Gastroesophageal sphincter (tissue), 4 donors: ENCODE data around the gene ATP9B. TPM values are rescaled to one million over a fixed set of nuclear protein-coding genes. Genes with fewer than 3 reads are reported as not detected.
A peak's percentile ranks its signal among the peaks of the same experiment; 100 is the strongest.

Experiments
- ATAC-seq: fragments of 150-250 bp; one replicate; pipeline ENCODE4 v1.9.1; 2016; ENCODE audit warnings: mild to moderate bottlenecking, moderate library complexity
- H3K27ac ChIP-seq, 4 donors: fragments of 200-600 bp; sonication (generic) in 3 of 4; 1 replicate in 3 of 4; 2 replicates in 1 of 4; pipeline ENCODE4 v1.5.1; 2016 to 2019
- H3K27me3 ChIP-seq: fragments of 200-600 bp; sonication (generic); one replicate; pipeline ENCODE4 v1.5.1; 2019
- H3K36me3 ChIP-seq, 2 donors: fragments of 200-600 bp; sonication (generic); one replicate each; pipeline ENCODE4 v1.5.1; 2019; ENCODE audit warnings: control low read depth in 1 of 2
- H3K4me1 ChIP-seq, 3 donors: fragments of 200-600 bp; sonication (generic); 1 replicate in 2 of 3; 2 replicates in 1 of 3; pipeline ENCODE4 v1.5.1; 2016 to 2019; ENCODE audit warnings: control low read depth in 2 of 3
- H3K4me3 ChIP-seq, 2 donors: fragments of 200-600 bp; sonication (generic); one replicate each; pipeline ENCODE4 v1.5.1; 2019; ENCODE audit warnings: mild to moderate bottlenecking in 1 of 2, moderate library complexity in 1 of 2
- H3K9me3 ChIP-seq, 3 donors: fragments of 200-600 bp; sonication (generic); one replicate each; pipeline ENCODE4 v1.5.1; 2017 to 2019; ENCODE audit warnings: control low read depth in 2 of 3
- CTCF ChIP-seq, 4 experiments: fragments of 200-600 bp in 2 of 4; fragments of 450-650 bp in 2 of 4; sonication (generic) in 1 of 4; IDR thresholded peaks; one replicate each; pipeline ENCODE4 v1.5.1; 2017 to 2019; ENCODE audit warnings: antibody characterized with exemption in 4 of 4, mild to moderate bottlenecking in 2 of 4, moderate library complexity in 2 of 4
- EP300 ChIP-seq: sonication (generic); formaldehyde crosslinking; IDR thresholded peaks from one replicate; pipeline ENCODE4 v1.6.1; 2017; ENCODE audit warnings: antibody characterized with exemption, mild to moderate bottlenecking
- POLR2A ChIP-seq, 2 donors: fragments of 450-650 bp; IDR thresholded peaks; one replicate each; pipeline ENCODE4 v1.6.1; 2017; ENCODE audit warnings: antibody characterized with exemption in 2 of 2, mild to moderate bottlenecking in 2 of 2, moderate library complexity in 1 of 2
- POLR2AphosphoS5 ChIP-seq: sonication (generic); formaldehyde crosslinking; IDR thresholded peaks from one replicate; pipeline ENCODE4 v1.6.1; 2017; ENCODE audit warnings: antibody characterized with exemption
- WGBS, 2 donors: methylation state at CpG; one replicate each; pipeline ENCODE4 v1.1.5; 2018; ENCODE audit warnings: low coverage in 1 of 2; 5-methylcytosine and 5-hydroxymethylcytosine counted together
- total RNA-seq, 4 donors: library from RNA; depleted of rRNA; stranded (reverse); fragments of >200 nt; gene quantifications; one replicate each; pipeline ENCODE4 v1.1.0, GENCODE V29; 2016

ATP9B gene
- total RNA-seq, 4 donors from 2014 or later: 16.6 to 48.7 (median 33.7) TPM

- H3K27me3 ChIP-seq: no peaks in the 10 kb centered on the region
- no peak overlapping the region for H3K4me3 ChIP-seq
- ATAC-seq: peak; percentile 91
- peak overlapping the region in 1 of 4 donors; percentile 9 for H3K27ac ChIP-seq
- peaks cover 0 to 8% (median 0%) of the 10 kb centered on the region in 3 donors for H3K4me1 ChIP-seq
- TF ChIP-seq EP300: no peak
- peak; percentile 65 to 96 (median 86) for TF ChIP-seq CTCF (IDR thresholded peaks at IDR 0.05)
- TF ChIP-seq POLR2AphosphoS5: no peak
- no peaks in the 10 kb centered on the region for H3K36me3 ChIP-seq
- no peaks in the 10 kb centered on the region for H3K9me3 ChIP-seq
- 45 to 48% methylated on average over 3 to 10 of the region's 31 CpGs for WGBS, 2 donors
These were observed 177.3 kb downstream of the ATP9B start for GRCh38 chr18:79246309-79247108.

- ATAC-seq: no peak
These were observed 179.4 kb downstream of the ATP9B start for GRCh38 chr18:79248495-79249060.

GRCh38 chr18:79250301-79250981, 181.2 kb downstream of the ATP9B start:
- peaks cover 0 to 27% of the 10 kb centered on the region in 2 donors for H3K36me3 ChIP-seq
- H3K27ac ChIP-seq: peak overlapping the region in 3 of 4 donors; percentile 8 to 19 (median 12)

More at GRCh38 chr18:79248495-79249060, 179.4 kb downstream of the ATP9B start:
- 68 to 80% methylated on average over 8 to 9 of the region's 9 CpGs for WGBS, 2 donors
- Histone ChIP-seq H3K4me1 (peaks cover 0 to 8% (median 0%) of the 10 kb centered on the region in 3 donors), H3K9me3 (no peaks in the 10 kb centered on the region), H3K27ac (no peak overlapping the region), H3K27me3 (no peaks in the 10 kb centered on the region), H3K36me3 (peaks cover 0 to 9% of the 10 kb centered on the region in 2 donors), H3K4me3 (no peak overlapping the region)
- no peak for TF ChIP-seq POLR2A (IDR thresholded peaks at IDR 0.05)
- no peak for TF ChIP-seq EP300
- TF ChIP-seq CTCF (IDR thresholded peaks at IDR 0.05): no peak
- no peak for TF ChIP-seq POLR2AphosphoS5

GRCh38 chr18:79251021-79251420, 181.8 kb downstream of the ATP9B start:
- Histone ChIP-seq H3K9me3 (no peaks in the 10 kb centered on the region), H3K36me3 (peaks cover 0 to 30% of the 10 kb centered on the region in 2 donors), H3K4me1 (peaks cover 0 to 8% (median 0%) of the 10 kb centered on the region in 3 donors), H3K27ac (peak overlapping the region in 3 of 4 donors; percentile 8 to 19 (median 12)), H3K4me3 (no peak overlapping the region), H3K27me3 (no peaks in the 10 kb centered on the region)
- ATAC-seq: no peak
- 72 to 80% methylated on average over 3 to 8 of the region's 9 CpGs for WGBS, 2 donors
- TF ChIP-seq POLR2A (IDR thresholded peaks at IDR 0.05) (no peak), EP300 (no peak), POLR2AphosphoS5 (no peak), CTCF (IDR thresholded peaks at IDR 0.05) (no peak)

More at GRCh38 chr18:79250301-79250981, 181.2 kb downstream of the ATP9B start:
- no peaks in the 10 kb centered on the region for H3K9me3 ChIP-seq
- ATAC-seq: no peak
- 78 to 95% methylated on average over 8 to 10 of the region's 12 CpGs for WGBS, 2 donors
- no peak for TF ChIP-seq POLR2A (IDR thresholded peaks at IDR 0.05)
- TF ChIP-seq POLR2AphosphoS5: no peak
- no peak for TF ChIP-seq EP300
- TF ChIP-seq CTCF (IDR thresholded peaks at IDR 0.05): no peak
- no peaks in the 10 kb centered on the region for H3K27me3 ChIP-seq
- H3K4me3 ChIP-seq: no peak overlapping the region
- peaks cover 0 to 8% (median 0%) of the 10 kb centered on the region in 3 donors for H3K4me1 ChIP-seq
